ENCODE measurements around the gene CUL9.

DNA sequence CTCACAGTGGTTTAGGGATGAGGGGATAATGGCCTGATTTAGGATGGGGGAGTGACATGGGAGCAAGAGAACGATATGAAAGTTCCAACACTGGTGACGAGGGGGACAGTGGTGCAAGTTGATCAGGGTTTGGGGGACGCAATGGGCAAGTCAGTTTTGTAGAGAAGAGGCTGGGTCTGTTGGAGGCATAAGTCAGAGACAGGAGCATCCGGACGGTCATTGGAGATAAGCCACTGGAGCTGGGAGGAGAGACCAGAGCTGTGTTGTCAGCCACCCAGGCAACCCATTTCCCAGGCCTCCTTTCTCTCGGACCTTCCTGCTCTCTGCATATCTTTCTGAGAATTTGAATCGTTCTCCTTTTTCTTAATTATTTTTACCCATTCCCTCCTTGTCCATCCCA is 37.8 kb downstream of the CUL9 start:
- TF ChIP-seq, protein P1, sequence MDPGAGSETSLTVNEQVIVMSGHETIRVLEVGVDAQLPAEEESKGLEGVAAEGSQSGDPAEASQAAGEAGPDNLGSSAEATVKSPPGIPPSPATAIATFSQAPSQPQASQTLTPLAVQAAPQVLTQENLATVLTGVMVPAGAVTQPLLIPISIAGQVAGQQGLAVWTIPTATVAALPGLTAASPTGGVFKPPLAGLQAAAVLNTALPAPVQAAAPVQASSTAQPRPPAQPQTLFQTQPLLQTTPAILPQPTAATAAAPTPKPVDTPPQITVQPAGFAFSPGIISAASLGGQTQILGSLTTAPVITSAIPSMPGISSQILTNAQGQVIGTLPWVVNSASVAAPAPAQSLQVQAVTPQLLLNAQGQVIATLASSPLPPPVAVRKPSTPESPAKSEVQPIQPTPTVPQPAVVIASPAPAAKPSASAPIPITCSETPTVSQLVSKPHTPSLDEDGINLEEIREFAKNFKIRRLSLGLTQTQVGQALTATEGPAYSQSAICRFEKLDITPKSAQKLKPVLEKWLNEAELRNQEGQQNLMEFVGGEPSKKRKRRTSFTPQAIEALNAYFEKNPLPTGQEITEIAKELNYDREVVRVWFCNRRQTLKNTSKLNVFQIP (CRISPR knock-in tag; IDR thresholded peaks at IDR 0.05; ENCODE audit: borderline replicate concordance, low read depth): no peak
- TF ChIP-seq, protein P2, sequence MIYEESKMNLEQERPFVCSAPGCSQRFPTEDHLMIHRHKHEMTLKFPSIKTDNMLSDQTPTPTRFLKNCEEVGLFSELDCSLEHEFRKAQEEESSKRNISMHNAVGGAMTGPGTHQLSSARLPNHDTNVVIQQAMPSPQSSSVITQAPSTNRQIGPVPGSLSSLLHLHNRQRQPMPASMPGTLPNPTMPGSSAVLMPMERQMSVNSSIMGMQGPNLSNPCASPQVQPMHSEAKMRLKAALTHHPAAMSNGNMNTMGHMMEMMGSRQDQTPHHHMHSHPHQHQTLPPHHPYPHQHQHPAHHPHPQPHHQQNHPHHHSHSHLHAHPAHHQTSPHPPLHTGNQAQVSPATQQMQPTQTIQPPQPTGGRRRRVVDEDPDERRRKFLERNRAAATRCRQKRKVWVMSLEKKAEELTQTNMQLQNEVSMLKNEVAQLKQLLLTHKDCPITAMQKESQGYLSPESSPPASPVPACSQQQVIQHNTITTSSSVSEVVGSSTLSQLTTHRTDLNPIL (CRISPR knock-in tag; IDR thresholded peaks at IDR 0.05; ENCODE audit: low read depth): no peak
- TF ChIP-seq ZFP30 (CRISPR knock-in tag; IDR thresholded peaks at IDR 0.05) (no peak), RARB (CRISPR knock-in tag; IDR thresholded peaks at IDR 0.05) (no peak), ZNF70 (CRISPR knock-in tag; IDR thresholded peaks at IDR 0.05) (no peak), ESRRG (CRISPR knock-in tag; IDR thresholded peaks at IDR 0.05) (no peak), ARNTL (CRISPR knock-in tag; IDR thresholded peaks at IDR 0.05; ENCODE audit: borderline replicate concordance, low read depth) (no peak), BACH2 (CRISPR knock-in tag; IDR thresholded peaks at IDR 0.05; ENCODE audit: borderline replicate concordance) (no peak), TOX (CRISPR knock-in tag; IDR thresholded peaks at IDR 0.05; ENCODE audit: borderline replicate concordance) (no peak)
- TF ChIP-seq, protein P3, sequence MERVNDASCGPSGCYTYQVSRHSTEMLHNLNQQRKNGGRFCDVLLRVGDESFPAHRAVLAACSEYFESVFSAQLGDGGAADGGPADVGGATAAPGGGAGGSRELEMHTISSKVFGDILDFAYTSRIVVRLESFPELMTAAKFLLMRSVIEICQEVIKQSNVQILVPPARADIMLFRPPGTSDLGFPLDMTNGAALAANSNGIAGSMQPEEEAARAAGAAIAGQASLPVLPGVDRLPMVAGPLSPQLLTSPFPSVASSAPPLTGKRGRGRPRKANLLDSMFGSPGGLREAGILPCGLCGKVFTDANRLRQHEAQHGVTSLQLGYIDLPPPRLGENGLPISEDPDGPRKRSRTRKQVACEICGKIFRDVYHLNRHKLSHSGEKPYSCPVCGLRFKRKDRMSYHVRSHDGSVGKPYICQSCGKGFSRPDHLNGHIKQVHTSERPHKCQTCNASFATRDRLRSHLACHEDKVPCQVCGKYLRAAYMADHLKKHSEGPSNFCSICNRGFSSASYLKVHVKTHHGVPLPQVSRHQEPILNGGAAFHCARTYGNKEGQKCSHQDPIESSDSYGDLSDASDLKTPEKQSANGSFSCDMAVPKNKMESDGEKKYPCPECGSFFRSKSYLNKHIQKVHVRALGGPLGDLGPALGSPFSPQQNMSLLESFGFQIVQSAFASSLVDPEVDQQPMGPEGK (CRISPR knock-in tag; IDR thresholded peaks at IDR 0.05; ENCODE audit: borderline replicate concordance): no peak
